ENCODE measurements around the gene OCLN.

OCLN gene
- long read RNA-seq: 0 reads

DNA sequence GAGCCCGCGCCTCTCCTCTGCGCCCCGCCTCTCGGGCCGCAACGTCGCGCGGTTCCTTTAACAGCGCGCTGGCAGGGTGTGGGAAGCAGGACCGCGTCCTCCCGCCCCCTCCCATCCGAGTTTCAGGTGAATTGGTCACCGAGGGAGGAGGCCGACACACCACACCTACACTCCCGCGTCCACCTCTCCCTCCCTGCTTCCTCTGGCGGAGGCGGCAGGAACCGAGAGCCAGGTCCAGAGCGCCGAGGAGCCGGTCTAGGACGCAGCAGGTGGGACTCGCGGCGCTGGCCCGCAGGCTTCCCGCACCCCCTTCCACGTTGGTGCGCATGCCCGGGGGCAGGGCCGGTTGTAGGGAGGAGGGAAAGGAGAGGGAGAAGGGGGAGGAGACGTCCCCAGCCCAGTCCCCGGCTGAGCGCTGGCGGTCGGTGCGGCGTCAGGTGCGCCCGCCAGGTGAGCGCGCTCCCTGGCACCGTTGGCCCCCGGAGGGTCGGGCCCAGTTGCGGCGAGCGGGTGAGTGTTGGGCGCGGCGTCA is at the start of gene OCLN:
OCLN (plus strand) TSS at position 400 of the 532 bp plus-strand sequence. CDS start 11,455 bp downstream, outside the sequence.
- no peak within 1 kb of the TSS for H3K27ac ChIP-seq (replicated peaks)
- DNase-seq (ENCODE audit: low read depth in 1 of 2, low spot score in 1 of 2): peak in 1 of 2 experiments; percentile 7
- TF ChIP-seq REST (IDR thresholded peaks at IDR 0.05; ENCODE audit: insufficient replicate concordance, low read depth) (no peak), SPI1 (IDR thresholded peaks at IDR 0.05; ENCODE audit: borderline replicate concordance, low read depth) (no peak)
- TF ChIP-seq, protein P1, sequence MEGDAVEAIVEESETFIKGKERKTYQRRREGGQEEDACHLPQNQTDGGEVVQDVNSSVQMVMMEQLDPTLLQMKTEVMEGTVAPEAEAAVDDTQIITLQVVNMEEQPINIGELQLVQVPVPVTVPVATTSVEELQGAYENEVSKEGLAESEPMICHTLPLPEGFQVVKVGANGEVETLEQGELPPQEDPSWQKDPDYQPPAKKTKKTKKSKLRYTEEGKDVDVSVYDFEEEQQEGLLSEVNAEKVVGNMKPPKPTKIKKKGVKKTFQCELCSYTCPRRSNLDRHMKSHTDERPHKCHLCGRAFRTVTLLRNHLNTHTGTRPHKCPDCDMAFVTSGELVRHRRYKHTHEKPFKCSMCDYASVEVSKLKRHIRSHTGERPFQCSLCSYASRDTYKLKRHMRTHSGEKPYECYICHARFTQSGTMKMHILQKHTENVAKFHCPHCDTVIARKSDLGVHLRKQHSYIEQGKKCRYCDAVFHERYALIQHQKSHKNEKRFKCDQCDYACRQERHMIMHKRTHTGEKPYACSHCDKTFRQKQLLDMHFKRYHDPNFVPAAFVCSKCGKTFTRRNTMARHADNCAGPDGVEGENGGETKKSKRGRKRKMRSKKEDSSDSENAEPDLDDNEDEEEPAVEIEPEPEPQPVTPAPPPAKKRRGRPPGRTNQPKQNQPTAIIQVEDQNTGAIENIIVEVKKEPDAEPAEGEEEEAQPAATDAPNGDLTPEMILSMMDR (IDR thresholded peaks at IDR 0.05; ENCODE audit: insufficient read depth, low read length): no peak
- peaks cover 2% of the 10 kb centered on the region for H3K27me3 ChIP-seq (ENCODE audit: insufficient read depth, poor library complexity, severe bottlenecking)
- H3K4me3 ChIP-seq (replicated peaks; ENCODE audit: insufficient read depth, low read length): peak within 1 kb of the TSS; percentile 46

GRCh38 chr5:69444127-69444754 is 48.3 kb upstream of the OCLN start:
- Histone ChIP-seq H3K4me3 (replicated peaks; ENCODE audit: insufficient read depth, low read length) (no peak overlapping the region), H3K27me3 (ENCODE audit: insufficient read depth, poor library complexity, severe bottlenecking) (no peaks in the 10 kb centered on the region), H3K27ac (replicated peaks) (no peak overlapping the region)
- no peak for TF ChIP-seq POLR2AphosphoS5 (IDR thresholded peaks at IDR 0.05; ENCODE audit: low read depth)
- TF ChIP-seq, protein P1 (IDR thresholded peaks at IDR 0.05; ENCODE audit: insufficient read depth, low read length): no peak
- TF ChIP-seq SPI1 (IDR thresholded peaks at IDR 0.05; ENCODE audit: borderline replicate concordance, low read depth): no peak
- no peak for TF ChIP-seq GABPA (IDR thresholded peaks at IDR 0.05; ENCODE audit: low read depth)
- no peak for TF ChIP-seq REST (IDR thresholded peaks at IDR 0.05; ENCODE audit: insufficient replicate concordance, low read depth)
- DNase-seq (ENCODE audit: low read depth in 1 of 2, low spot score in 1 of 2): no peak

DNA sequence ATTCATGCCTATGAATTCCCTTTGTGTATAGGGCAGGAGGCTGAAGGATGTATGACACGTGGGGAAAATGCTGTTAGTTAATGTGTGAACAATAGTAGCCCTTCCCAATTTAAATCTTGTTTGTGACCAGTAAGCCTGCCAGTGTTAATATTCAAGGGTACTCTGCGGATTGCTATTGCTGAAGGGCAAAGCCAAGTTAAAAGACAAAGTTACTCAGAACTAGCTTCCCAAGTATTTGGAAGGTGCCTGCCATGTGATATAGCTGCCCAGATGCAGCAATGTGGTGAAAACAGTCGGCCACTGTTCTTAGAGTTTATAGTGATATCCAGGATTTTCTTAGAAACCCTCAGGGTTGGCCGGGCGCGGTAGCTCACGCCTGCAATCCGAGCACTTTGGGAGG is 43.1 kb upstream of the OCLN start:
- Histone ChIP-seq H3K27me3 (ENCODE audit: insufficient read depth, poor library complexity, severe bottlenecking) (no peaks in the 10 kb centered on the region), H3K4me3 (replicated peaks; ENCODE audit: insufficient read depth, low read length) (no peak overlapping the region), H3K27ac (replicated peaks) (no peak overlapping the region)
- TF ChIP-seq SPI1 (IDR thresholded peaks at IDR 0.05; ENCODE audit: borderline replicate concordance, low read depth): no peak
- TF ChIP-seq, protein P1 (IDR thresholded peaks at IDR 0.05; ENCODE audit: insufficient read depth, low read length): no peak
- no peak for TF ChIP-seq POLR2AphosphoS5 (IDR thresholded peaks at IDR 0.05; ENCODE audit: low read depth)
- no peak for TF ChIP-seq GABPA (IDR thresholded peaks at IDR 0.05; ENCODE audit: low read depth)
- TF ChIP-seq REST (IDR thresholded peaks at IDR 0.05; ENCODE audit: insufficient replicate concordance, low read depth): no peak
- DNase-seq (ENCODE audit: low read depth in 1 of 2, low spot score in 1 of 2): no peak

Data from HL-60 (cell line).